Right ventricle myocardium inferior (tissue), 1 donor: ENCODE measurements around the gene PFKM. TPM values are rescaled to one million over a fixed set of nuclear protein-coding genes. Genes with fewer than 3 reads are reported as not detected.

Source experiments
- ATAC-seq: fragments of 200-7000 bp; cut with Tn5 transposase; one replicate; pipeline ENCODE4 v1.9.1; 2020; ENCODE audit warnings: mild to moderate bottlenecking, moderate library complexity
- DNase-seq: peaks from one replicate; pipeline ENCODE4 v3.0.0; 2021; ENCODE audit errors: missing footprints
- intact Hi-C: fragments of 100-400 bp; cut with DNase I; formaldehyde crosslinking; loops from one replicate; pipeline ENCODE4 v1.11.0; 2022
- total RNA-seq: library from RNA; stranded (reverse); fragmentation: NEBNext Ultra II Directional; extraction: Animal tissue kit (Norgen Biotek cat#: 25700); gene quantifications from one replicate; pipeline ENCODE4 v1.2.1, GENCODE V29; 2021
- donor health status: DM: no; HTN: yes; CAD: no; lungs with severe emphysema.

Gene PFKM
- total RNA-seq, 1 donor from 2014 or later: 637 TPM

DNA sequence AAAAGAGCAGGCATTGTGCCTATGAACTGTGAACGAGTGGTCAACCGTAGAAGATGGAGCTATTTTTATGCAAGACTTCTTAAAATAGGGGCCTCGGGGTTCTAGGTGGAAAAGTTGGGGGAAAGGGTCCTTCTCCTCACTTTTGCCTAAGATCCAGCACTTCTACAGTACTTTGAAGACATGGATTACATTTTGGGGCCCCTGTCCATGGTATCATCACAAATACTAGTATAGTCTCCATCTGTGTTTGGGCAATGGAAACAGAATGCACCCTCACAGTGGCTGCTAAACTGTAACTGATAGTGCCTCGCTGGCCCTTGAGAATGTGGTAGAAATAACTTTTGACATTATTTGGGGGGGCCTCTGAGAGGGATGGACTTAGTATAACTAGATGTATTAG is 58.8 kb downstream of the PFKM start:
- intact Hi-C loops: no loop called here
- ATAC-seq (no peak), DNase-seq (no peak)

DNA sequence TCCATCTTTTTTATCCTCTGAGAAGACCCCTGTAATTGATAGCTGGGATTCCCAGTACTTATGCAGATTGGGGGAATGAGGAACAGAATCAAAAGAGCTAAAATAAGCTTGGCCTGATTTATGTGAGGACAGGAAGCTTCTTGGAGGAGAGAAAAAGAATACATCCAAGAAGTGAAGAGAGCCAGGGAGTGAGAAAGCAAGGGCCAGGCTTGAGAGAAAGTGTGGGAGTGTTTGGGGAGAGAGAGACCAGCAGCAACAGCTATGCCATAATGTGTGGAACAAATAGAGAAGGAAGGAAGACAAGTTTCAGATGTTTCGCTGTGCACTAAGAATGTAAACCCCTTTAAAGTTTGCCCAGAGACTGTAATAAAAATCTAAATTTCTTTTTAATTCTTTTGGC is 60.3 kb downstream of the PFKM start:
- no peak for ATAC-seq
- no peak for DNase-seq
- intact Hi-C loops: no loop called here

DNA sequence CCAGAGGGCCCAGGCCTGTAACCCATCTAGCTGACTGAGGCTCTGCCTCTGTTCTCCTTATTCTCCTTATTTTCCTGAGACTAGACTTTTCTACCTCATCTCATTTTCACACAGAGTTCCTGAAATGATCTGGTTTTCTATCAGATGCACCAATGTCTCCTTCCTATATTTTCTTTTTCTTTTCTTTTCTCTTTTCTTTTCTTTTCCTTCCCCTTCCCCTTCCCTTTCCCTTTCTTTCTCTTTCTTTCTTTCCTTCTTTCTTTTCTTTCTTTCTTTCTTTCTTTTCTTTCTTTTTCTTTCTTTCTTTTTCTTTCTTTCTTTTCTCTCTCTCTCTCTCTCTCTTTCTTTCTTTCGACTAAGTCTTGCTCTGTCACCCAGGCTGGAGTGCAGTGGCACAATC is 61.3 kb downstream of the PFKM start:
- no peak for DNase-seq
- ATAC-seq: no peak
- intact Hi-C loops: no loop called here

DNA sequence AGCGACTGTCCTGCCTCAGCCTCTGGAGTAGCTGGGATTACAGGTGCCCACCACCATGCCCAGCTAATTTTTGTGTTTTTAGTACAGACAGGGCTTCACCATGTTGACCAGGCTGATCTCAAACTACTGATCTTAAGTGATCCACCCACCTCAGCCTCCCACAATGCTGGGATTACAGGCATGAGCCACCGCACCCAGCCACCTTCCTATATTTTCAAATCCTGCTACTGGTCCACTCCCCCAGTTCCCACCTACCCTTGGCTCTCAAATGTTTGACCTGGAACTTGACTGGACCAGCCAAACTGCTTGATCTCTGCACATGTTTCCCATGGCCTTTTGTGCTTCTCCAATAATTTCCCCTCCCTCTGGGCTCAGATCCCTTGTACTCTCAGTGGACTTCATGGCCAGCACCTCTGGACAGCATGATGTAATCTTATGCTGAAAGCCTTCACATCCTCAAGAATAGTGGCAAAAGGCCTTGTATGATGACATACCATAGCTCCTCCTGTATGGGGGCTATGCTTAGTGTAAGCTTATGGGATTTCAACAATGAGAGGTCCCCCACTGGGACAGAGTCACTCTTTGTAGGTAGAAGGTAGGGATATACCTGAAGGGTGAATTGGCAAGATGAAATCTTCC is 61.8 kb downstream of the PFKM start:
- ATAC-seq: peak; percentile 14
- no peak for DNase-seq
- intact Hi-C loops: no loop called here

DNA sequence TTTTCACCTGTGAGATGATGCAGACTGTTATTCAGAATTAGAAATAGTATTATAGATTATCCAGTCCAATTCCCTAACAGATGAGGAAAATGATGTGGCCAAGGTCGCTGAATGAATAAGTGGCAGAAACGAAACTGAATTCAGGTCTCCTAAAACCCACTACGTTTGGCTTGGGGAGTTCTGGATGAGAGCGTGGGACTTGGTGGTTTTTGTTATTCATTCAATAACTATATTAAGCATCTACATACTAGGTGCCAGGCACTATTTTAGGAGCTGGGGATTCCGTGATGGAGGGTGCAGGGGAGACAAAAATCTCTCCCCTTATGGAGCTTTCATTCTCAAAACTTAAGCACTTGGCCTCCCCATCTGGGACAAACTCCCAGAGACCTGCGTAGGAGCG is 63.5 kb downstream of the PFKM start:
- ATAC-seq: no peak
- intact Hi-C loops: no loop called here

DNA sequence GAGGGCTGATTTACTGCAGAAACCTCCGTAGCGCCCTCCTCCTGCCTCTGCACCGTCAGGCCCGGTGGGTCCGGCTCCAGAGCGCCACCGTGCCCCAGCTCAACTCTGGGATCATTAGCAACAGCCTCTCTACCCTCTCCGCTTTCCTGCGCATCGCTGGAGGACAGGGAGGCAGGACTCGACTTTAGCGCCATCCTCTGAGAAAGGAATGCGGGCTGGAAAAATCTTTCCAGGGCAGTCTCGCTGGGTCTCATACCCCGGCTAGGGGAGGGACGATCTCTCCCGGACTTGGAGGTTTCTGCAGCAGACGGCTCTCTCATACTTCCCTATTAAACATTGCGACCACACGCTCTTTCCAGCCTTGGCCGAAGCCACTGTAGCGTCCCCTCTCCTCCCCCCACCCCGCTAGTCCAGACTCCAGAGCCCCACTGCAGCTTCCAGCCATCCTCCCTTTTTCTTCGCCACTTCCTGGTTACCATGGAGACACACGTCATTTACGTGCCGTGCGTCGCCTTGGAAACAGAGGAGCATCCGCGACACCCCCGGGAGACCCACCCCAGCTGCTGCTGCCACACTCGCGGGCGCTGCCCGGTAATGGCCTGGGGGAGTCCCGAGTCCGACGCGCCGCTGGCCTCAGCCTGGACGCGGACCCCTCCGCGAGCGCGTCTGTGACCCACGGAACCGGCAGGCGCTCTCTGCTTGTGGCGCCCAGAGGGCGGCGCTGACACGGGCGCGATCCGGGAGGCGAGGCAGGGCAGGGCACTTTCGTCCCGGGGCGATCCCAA is 64.1 kb downstream of the PFKM start, which contains the start of gene CCDC184:
Gene CCDC184, plus strand, starts transcription at position 554 of the 785 bp plus-strand sequence. CDS start 479 bp downstream, outside the sequence.
- peak; percentile 81 for ATAC-seq
- peak; percentile 83 for DNase-seq
- intact Hi-C loops: no loop called here

More for the DNA sequence above, 63.5 kb downstream of the PFKM start:
- no peak for DNase-seq

DNA sequence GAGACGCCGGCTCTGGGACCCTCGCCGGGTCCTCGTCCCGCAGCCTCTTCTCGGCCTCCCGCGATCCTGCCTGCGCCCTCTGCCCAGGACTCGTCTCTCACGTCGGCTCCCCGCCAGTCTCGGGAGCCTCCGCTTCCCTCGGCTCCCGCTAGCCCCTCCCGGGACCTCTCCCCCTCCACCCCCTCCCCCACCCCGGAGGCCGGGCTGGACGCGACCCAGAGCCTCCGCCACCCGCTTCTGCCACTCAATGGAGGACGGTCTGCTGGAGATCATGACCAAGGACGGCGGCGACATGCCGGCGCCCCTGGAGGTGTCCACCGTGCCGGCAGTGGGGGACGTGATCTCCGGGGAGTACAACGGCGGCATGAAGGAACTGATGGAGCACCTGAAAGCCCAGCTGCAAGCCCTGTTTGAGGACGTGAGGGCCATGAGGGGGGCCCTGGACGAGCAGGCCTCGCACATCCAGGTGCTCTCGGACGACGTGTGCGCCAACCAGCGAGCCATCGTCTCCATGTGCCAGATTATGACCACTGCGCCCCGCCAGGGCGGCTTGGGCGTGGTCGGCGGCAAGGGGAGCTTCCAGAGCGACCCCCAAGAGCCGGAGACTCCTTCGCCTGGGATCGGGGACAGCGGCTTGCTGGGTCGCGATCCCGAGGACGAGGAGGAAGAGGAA is 64.8 kb downstream of the PFKM start:
- DNase-seq: no peak
- intact Hi-C loops: no loop called here
- ATAC-seq: no peak

DNA sequence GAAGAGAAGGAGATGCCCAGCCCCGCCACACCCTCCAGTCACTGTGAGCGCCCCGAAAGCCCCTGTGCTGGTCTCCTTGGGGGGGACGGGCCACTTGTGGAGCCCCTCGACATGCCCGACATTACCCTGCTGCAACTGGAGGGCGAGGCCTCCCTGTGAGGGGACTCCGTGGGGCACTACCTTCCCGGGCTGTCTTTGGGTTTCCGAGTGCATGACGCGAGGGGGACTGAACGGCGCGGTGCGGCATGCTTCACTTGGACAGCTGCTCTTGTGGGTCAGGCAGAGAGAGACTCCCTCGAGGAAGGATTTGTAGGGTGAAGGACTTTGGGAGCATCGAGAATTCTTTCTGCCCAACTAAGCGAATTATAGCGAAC is 65.4 kb downstream of the PFKM start:
- DNase-seq: no peak
- intact Hi-C loops: no loop called here

DNA sequence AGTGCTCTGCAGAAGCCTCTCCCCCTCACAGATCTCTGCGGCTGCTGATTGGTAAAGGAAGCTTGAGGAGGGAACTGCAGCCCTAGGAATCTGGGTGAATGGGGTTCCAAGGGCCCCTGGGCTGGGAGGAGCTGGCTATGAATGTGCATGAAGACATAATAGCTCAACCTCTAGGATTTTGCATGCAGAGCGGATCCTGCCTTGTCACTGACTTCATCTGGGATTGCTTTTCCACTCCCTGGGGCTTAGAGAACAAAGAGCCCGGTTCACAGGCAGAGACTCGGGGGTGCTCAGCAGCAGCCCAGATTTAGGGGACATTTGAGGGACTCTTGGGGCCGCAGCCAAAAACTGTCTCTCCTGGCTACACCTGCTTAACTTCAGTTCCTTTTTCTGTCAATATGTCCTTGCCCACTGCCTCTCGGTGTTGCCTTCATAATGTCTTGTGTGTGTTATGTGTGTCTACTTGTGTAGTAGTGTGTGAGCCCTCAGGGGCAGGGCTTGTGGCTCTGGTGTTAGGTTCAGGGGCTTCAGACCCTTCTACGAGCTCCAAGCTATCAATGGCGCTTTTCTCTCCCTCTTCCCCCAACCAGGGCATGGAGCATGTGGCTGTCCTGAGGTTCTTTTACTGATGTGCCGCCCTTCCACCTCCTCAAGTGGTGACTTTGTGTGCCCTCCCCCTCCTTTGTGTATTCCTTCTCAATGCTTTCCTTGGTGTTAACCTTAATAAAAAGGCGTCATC is 66.2 kb downstream of the PFKM start:
- intact Hi-C loops: no loop called here
- no peak for DNase-seq

More for the DNA sequence above, 65.4 kb downstream of the PFKM start:
- ATAC-seq: no peak

DNA sequence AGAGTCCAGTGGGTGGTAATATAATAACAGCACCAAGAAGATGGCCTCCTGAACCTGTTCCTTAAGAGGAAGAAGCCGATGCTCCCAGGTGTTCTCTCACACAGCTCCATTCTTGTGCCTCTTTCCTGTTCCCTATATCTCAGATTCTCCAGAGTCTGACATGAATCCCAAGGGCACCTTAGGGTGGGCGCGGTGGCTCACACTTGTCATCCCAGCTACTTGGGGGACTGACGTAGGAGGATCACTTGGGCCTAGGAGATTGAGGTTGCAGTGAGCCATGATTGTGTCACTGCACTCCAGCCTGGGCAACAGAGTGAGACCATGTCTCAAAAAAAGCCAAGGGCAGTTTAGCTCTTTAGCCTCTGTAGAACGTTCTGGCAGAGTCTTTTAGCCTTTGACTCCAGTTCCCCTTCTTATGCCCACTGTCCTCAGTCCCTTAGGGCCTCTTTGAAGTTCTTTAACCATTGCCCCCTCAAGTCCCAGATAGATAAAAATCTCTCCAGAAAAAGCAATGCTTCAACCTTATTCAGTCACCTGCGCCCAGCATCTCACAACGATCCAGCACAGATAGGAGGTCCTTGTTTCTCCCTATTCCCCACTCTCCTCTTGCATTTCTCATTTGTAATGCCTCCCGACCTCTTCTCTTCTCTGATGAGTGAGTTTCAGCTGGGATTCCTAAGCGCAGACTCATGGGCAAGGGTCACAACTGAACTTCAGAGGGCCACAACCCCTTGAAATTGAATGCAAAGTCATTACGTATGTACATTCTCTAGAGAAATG is 68.9 kb downstream of the PFKM start:
- intact Hi-C loops: no loop called here
- no peak for DNase-seq
- ATAC-seq: no peak

More for the DNA sequence above, 66.2 kb downstream of the PFKM start:
- no peak for ATAC-seq

DNA sequence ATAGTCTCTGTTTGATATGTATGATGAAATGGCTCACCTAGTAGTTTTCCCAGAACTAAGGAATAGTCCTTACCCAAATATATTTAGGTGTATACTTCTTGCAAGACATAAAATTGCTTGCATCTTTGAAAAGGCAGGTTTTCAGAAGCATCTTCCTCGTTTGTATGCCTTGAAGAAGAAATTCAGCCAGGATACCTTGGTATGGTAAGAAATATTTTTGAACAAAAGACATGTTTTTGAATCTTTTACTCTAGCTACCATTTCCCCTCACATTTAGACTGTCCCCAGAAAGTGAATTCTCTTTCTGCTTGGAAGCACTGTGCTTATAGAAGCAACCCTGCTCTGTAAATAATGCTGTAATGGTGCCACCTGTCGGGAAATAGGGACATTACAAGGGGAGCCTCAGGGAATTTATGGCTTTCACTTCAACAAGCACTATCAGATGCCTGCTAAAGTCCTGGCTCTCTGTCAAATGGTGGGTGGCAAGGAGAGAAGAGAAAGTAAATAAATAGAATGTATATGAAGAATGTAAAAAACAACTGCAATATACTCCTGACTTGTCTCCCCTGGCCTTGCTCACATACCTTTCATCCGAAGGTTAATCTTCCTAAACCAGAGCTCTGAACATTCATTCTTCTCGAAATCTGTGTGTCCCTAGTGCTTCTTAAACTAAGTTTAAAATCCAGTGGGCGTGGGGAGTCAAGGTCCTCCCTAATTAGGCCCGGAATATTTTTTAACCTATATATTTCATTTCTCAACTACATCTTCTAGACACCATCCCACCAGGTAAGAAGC is 70.4 kb downstream of the PFKM start:
- no peak for DNase-seq
- intact Hi-C loops: no loop called here
- ATAC-seq: peak; percentile 70

DNA sequence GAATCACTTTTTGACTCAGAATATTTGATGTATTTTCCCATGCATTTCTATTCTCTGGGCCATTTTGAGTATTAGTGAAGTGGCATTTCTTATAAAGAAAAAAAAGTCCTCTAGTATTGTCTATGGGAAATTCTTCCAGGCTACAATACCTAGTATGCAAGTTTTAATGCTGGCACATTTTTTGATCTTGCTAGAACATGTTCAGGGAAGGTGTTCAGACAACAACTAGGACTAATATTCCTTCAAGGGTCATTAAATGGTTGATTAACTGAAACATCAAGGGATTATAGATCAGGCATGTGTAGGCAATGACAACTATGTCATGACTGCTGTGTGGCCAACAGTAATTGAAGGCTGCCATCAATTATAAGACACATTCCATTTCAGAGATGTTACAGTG is 71.9 kb downstream of the PFKM start:
- DNase-seq (no peak), ATAC-seq (no peak)
- intact Hi-C loops: no loop called here

DNA sequence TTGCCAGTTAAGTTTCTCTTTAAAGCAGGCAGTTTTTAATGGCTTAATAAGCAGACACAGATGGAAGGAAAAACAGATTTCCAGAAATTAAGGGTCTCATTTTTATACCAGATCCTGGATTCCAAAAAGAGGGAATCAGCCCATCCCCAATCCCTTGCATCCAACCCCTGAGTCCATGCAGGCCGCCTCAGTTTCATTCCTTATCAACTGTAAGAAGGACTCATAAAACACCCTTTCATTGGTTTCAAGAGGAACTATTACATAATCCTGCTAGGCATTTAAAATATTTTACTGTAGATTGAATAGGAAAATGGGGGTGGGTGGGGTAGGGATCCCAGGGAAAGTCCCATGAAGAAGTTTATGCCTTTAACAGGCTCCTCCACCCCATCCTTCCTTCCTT is 73.7 kb downstream of the PFKM start:
- no peak for ATAC-seq
- DNase-seq: no peak
- intact Hi-C loops: loop anchor here (2.0 kb wide), 1 partner anchor 28 kb away; no protein-coding TSS in a partner anchor

DNA sequence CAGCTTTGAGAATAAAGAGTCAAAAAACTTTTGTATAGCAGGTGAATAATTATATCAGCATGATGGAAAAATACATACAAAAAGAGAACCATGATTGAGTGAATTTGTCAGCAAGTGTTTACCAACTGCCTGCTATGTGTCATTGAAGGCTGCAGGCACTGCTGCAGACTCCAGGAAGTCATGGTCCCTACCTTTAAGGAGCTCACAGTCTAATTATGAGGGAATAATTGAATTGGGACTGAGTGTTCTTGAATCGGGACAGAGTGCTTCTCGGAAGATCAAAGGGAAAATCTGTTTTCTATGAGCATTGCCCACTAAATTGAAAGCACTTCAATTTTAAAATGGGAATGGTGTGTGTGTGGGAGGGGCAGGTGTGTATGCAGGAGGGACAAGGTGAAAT is 74.5 kb downstream of the PFKM start:
- DNase-seq (no peak), ATAC-seq (no peak)
- intact Hi-C loops: loop anchor here (2.0 kb wide), 1 partner anchor 29 kb away; no protein-coding TSS in a partner anchor

DNA sequence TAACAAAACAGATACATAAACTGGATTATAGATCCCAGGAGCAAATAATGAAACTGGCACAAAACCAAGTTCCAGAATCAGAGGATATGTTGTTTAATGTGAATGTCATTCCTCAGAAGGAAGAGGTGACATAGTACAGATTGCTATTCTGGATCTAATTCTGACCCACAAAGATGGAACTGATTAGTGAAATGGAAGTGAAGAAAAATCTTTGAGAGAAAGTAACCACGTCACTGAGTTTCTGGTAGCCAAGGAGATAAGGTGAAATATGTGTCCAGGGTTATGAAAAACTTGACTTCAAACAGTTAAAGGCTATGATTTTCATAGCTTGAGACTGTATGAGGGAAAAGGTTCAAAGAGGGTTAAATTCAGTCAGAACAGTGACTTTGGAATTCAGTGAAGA is 75.6 kb downstream of the PFKM start:
- intact Hi-C loops: loop anchor here (5.0 kb wide), 1 partner anchor 103 kb away; no protein-coding TSS in a partner anchor
- DNase-seq (no peak), ATAC-seq (no peak)
